ENCODE results near the gene STARD13. TPM values are rescaled to one million over a fixed set of nuclear protein-coding genes. Genes with fewer than 3 reads are reported as not detected.

Gene STARD13
- total RNA-seq, 3 donors from 2014 or later, result 0.05 to 0.15 (median 0.14) TPM

DNA sequence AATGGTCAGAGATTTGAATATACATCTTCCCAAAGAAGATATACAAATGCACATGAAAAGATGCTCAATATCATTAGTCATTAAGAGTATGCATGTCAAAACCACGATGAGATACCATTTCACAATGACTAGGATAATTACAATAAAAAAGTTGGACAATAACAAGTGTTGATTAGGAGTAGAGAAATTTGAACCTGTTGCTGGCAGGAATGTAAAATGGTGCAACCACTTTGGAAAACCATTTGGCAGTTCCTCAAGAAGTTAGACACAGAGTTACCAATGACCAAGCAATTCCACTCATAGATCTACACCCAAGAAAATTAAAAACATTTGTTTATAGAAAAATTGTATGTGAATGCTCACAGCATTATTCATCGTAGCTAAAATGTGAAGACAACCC is 33.2 kb upstream of the STARD13 start:
- DNase-seq, result no peak
- Mint-ChIP-seq H3K27me3 (ENCODE audit: low read depth) (peaks cover 8% of the 10 kb centered on the region), H3K9me3 (no peaks in the 10 kb centered on the region), H3K4me1 (ENCODE audit: low read depth) (no peaks in the 10 kb centered on the region), H3K36me3 (ENCODE audit: insufficient read depth) (no peaks in the 10 kb centered on the region), H3K4me3 (no peak overlapping the region)
- ATAC-seq, result no peak

- ATAC-seq, result no peak
- DNase-seq, result no peak
Measured at GRCh38 chr13:33318037-33318436, 32.5 kb upstream of the STARD13 start.

DNA sequence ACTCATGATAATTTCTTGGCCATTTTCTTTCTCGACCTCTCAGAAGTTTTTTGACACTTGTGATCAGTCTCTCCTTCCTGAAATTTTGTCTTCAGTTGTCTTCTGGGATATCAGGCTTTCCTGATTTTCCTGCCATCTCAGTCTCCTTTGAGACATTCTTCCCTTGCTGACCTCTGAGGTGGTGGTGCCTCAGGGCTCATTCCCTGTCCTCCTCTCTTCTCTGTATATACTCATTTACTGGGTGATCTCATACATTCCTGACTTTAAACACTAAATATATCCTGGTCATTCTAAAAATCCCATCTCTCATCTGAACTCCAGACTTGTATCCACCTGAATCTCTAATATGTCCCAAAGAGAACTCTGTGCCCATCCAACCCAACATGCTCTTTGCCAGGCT is 31.3 kb upstream of the STARD13 start:
- DNase-seq (no peak), ATAC-seq (no peak)
- Mint-ChIP-seq H3K9me3 (no peaks in the 10 kb centered on the region), H3K36me3 (ENCODE audit: insufficient read depth) (no peaks in the 10 kb centered on the region), H3K4me1 (ENCODE audit: low read depth) (no peaks in the 10 kb centered on the region), H3K4me3 (no peak overlapping the region), H3K27me3 (ENCODE audit: low read depth) (peaks cover 12% of the 10 kb centered on the region)

More at GRCh38 chr13:33318037-33318436, 32.5 kb upstream of the STARD13 start:
- Mint-ChIP-seq H3K4me1 (ENCODE audit: low read depth) (no peaks in the 10 kb centered on the region), H3K4me3 (no peak overlapping the region), H3K9me3 (no peaks in the 10 kb centered on the region), H3K36me3 (ENCODE audit: insufficient read depth) (no peaks in the 10 kb centered on the region), H3K27me3 (ENCODE audit: low read depth) (peaks cover 12% of the 10 kb centered on the region)

- Mint-ChIP-seq H3K36me3 (ENCODE audit: insufficient read depth) (no peaks in the 10 kb centered on the region), H3K27me3 (ENCODE audit: low read depth) (peaks cover 10% of the 10 kb centered on the region), H3K9me3 (no peaks in the 10 kb centered on the region), H3K4me1 (ENCODE audit: low read depth) (no peaks in the 10 kb centered on the region), H3K4me3 (no peak overlapping the region)
- no peak for DNase-seq
- no peak for ATAC-seq
Measured at GRCh38 chr13:33313504-33313903, 27.9 kb upstream of the STARD13 start.

- Mint-ChIP-seq H3K4me1 (ENCODE audit: low read depth) (no peaks in the 10 kb centered on the region), H3K4me3 (no peak overlapping the region), H3K27me3 (ENCODE audit: low read depth) (peaks cover 10% of the 10 kb centered on the region), H3K9me3 (no peaks in the 10 kb centered on the region), H3K36me3 (ENCODE audit: insufficient read depth) (no peaks in the 10 kb centered on the region)
- ATAC-seq (no peak), DNase-seq (no peak)
Measured at GRCh38 chr13:33312861-33313212, 27.3 kb upstream of the STARD13 start.

DNA sequence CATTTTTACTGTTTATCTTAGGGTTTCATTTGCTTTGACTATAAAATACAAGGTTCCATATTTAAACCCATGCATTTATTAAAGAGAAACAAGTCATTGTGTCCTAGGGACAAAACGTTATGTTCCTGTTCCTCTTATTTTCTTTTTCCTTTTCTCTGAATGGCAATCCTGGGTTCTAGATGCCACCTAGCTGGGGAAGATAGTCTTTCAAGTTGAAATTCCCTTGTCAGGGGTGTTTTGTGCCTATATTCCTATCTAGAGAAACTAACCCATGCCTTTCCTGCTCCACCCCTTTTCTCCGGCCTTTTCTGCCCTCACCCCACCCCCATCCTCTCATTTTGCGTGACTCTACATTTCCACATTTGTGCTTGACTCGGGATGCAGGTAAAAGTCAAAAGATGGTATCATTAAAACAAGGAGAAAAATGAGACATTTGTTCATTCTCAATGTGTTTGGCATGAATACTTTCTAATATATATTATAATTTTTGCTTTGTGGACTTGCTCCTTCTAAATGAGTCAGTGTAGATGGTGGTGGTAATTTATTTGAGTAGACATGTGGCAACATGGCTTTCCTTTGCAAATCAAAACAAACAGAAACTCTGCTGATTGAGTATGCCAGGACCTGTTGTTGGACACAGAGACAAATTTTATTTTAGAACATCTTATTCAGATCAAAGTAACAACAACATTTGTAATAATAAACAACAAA is 26.8 kb upstream of the STARD13 start:
- Mint-ChIP-seq H3K9me3 (peaks cover 3% of the 10 kb centered on the region), H3K36me3 (ENCODE audit: insufficient read depth) (no peaks in the 10 kb centered on the region), H3K4me3 (no peak overlapping the region), H3K4me1 (ENCODE audit: low read depth) (no peaks in the 10 kb centered on the region), H3K27me3 (ENCODE audit: low read depth) (peaks cover 10% of the 10 kb centered on the region)
- DNase-seq (no peak), ATAC-seq (no peak)

DNA sequence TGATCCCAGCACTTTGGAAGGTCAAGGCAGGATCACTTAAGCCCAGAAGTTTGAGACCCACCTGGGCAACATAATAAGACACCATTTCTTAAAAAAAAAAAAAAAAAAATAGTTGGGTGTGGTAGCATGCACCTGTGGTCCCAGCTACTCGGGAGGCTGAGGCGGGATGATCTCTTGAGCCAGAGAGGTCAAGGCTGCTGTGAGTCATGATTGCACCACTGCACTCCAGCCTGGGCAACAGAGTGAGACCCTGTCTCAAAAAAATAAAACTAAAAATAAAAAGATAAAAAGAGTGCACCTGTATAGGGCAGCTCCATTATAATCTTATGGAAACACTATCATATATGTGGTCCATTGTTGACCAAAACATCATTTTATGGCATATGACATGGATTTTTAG is 25.5 kb upstream of the STARD13 start:
- Mint-ChIP-seq H3K4me1 (ENCODE audit: low read depth) (no peaks in the 10 kb centered on the region), H3K36me3 (ENCODE audit: insufficient read depth) (no peaks in the 10 kb centered on the region), H3K9me3 (peaks cover 4% of the 10 kb centered on the region), H3K27me3 (ENCODE audit: low read depth) (peaks cover 6% of the 10 kb centered on the region), H3K4me3 (no peak overlapping the region)
- no peak for DNase-seq
- ATAC-seq, result no peak

- Mint-ChIP-seq H3K4me1 (ENCODE audit: low read depth) (no peaks in the 10 kb centered on the region), H3K4me3 (no peak overlapping the region), H3K27me3 (ENCODE audit: low read depth) (peaks cover 6% of the 10 kb centered on the region), H3K36me3 (ENCODE audit: insufficient read depth) (no peaks in the 10 kb centered on the region), H3K9me3 (peaks cover 4% of the 10 kb centered on the region)
- ATAC-seq (no peak), DNase-seq (no peak)
Measured at GRCh38 chr13:33310245-33311038, 24.9 kb upstream of the STARD13 start.

DNA sequence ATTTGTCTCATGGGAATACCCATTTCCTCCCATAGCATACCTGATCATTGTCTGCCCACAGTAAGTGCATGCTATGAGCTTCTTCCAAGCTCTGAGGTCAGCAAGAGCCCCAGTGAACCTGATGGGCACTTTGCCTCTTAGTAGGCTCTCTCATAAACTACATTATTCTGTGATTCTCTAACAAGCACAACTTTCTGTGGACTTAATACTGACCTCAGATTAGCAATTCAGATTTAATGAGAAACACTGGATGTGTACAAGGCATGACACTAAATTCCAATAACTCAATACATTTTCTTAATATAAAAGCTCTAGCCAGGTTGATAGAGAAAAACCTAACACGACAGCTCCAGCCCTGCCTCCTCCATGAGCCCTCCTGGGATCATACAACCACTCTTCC is 23.3 kb upstream of the STARD13 start:
- H3K27me3 Mint-ChIP-seq (ENCODE audit: low read depth), result peaks cover 10% of the 10 kb centered on the region
- no peaks in the 10 kb centered on the region for H3K4me1 Mint-ChIP-seq (ENCODE audit: low read depth)
- DNase-seq (no peak), ATAC-seq (no peak)
- H3K4me3 Mint-ChIP-seq, result no peak overlapping the region
- no peaks in the 10 kb centered on the region for H3K36me3 Mint-ChIP-seq (ENCODE audit: insufficient read depth)
- peaks cover 4% of the 10 kb centered on the region for H3K9me3 Mint-ChIP-seq

DNA sequence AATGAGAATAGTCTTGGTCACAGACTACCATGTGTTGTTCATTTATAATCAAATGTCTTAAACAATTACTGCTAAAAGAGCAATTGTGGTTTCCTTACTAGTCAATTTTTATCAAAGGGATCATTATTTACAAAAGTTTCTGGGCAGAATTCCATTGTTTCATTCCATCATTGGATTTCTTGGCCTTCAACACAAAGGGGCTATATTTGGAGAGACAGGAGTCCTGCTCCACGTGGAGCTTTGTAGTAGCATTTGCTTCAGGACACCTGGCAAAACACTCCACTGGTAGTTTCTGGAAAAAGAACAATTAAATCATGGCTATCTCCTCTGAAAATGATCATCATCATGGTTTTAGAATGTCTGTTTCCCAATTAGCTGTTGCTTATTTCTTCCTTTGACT is 22.3 kb upstream of the STARD13 start:
- peaks cover 4% of the 10 kb centered on the region for H3K9me3 Mint-ChIP-seq
- ATAC-seq (no peak), DNase-seq (no peak)
- peaks cover 6% of the 10 kb centered on the region for H3K27me3 Mint-ChIP-seq (ENCODE audit: low read depth)
- H3K36me3 Mint-ChIP-seq (ENCODE audit: insufficient read depth), result no peaks in the 10 kb centered on the region
- H3K4me3 Mint-ChIP-seq, result no peak overlapping the region
- no peaks in the 10 kb centered on the region for H3K4me1 Mint-ChIP-seq (ENCODE audit: low read depth)

DNA sequence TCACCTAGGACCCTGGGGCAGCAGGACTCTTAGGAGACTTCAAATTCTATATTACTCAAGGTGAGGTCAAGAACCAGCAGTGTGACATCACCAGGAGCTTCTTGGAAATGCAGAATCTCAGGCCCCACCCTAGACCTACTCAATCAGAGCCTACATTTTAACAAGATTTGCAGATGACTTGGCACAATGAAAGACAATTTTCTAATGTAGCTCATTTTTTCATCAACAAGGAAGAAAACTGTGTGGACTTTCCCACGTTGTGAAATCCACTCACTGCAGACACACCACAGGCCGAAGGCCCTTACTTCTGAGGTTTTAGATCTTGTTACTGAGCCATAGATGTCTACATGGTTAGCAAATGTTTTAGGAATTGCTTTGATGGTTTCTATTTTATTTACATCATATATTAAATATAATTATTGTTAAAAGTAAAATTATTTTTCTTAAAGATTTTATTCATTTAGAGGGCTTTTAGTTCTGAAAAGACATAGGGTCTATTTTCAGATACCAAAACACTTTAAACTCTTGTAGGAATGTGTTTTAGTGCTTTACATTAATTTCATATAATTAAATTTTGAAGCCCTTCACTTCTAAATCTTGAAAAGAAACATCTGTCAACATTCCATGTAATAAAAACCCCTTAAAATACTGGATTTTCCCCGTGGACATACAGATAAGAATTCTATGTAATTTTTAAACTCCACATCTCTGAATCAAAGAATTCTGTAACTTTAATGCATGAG is 18.5 kb upstream of the STARD13 start:
- Mint-ChIP-seq H3K4me1 (ENCODE audit: low read depth) (no peaks in the 10 kb centered on the region), H3K36me3 (ENCODE audit: insufficient read depth) (no peaks in the 10 kb centered on the region), H3K9me3 (peaks cover 4% of the 10 kb centered on the region), H3K4me3 (no peak overlapping the region), H3K27me3 (ENCODE audit: low read depth) (peaks cover 8% of the 10 kb centered on the region)
- DNase-seq, result no peak
- no peak for ATAC-seq

GRCh38 chr13:33299626-33300025 is 14.1 kb upstream of the STARD13 start:
- ATAC-seq (no peak), DNase-seq (no peak)
- Mint-ChIP-seq H3K4me3 (no peak overlapping the region), H3K36me3 (ENCODE audit: insufficient read depth) (no peaks in the 10 kb centered on the region), H3K4me1 (ENCODE audit: low read depth) (no peaks in the 10 kb centered on the region), H3K27me3 (ENCODE audit: low read depth) (peaks cover 6% of the 10 kb centered on the region), H3K9me3 (no peaks in the 10 kb centered on the region)

DNA sequence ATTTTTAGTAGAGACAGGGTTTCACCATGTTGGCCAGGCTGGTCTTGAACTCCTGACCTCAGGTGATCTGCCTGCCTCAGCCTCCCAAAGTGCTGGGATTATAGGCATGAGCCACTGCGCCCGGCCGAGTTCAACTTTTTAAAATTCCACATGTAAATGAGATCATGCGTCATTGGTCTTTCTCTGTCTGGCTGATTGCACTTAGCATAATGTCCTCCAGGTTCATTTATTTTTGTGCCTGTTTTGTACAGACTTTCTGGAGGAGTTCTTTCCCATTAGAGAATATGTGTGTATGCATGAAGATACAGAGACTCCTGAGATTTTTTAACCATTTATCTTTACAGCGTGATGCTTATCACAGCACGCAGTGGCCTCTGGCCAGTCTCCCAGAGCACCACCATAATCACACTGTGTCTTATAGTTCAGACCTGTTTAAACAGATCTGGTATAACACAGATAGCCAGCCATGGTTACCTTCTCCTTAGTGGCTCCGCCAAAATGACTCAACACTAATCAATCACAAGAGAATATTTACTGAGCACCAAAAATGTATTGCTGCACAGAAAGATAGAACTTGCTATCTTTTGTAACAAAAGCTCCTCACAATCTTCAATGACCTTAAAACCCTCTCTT is 11.4 kb upstream of the STARD13 start:
- ATAC-seq, result no peak
- Mint-ChIP-seq H3K27me3 (ENCODE audit: low read depth) (peaks cover 6% of the 10 kb centered on the region), H3K9me3 (no peaks in the 10 kb centered on the region)

DNA sequence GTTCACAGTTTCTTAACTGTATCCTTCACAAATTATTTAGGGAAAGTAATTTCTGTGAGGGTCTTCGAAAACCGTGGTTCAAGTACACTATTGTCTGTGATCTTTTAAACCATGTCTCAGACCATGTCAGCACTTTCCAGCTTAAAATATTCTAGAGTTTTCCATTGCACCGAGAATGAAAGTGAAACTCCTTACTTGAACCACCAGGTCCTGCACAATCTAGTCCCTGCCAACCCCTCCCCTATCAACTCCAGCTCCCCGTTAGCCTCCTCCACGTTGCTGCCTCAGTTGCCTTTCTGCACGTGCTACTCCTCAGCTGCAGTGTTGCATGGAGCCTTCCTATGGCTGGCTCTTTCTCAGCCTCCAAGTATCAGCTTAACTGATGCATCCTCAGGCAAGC is 7.2 kb upstream of the STARD13 start:
- Mint-ChIP-seq H3K4me3 (peak overlapping the region; percentile 16), H3K4me1 (ENCODE audit: low read depth) (peaks cover 2% of the 10 kb centered on the region), H3K27me3 (ENCODE audit: low read depth) (peaks cover 18% of the 10 kb centered on the region), H3K36me3 (ENCODE audit: insufficient read depth) (no peaks in the 10 kb centered on the region), H3K9me3 (no peaks in the 10 kb centered on the region)
- ATAC-seq (no peak), DNase-seq (no peak)

More for the DNA sequence above, 11.4 kb upstream of the STARD13 start:
- H3K4me1 Mint-ChIP-seq (ENCODE audit: low read depth), result peaks cover 2% of the 10 kb centered on the region
- H3K4me3 Mint-ChIP-seq, result no peak overlapping the region
- DNase-seq, result no peak
- no peaks in the 10 kb centered on the region for H3K36me3 Mint-ChIP-seq (ENCODE audit: insufficient read depth)
